ENCODE data around the gene SFMBT2. TPM values are rescaled to one million over a fixed set of nuclear protein-coding genes. Genes with fewer than 3 reads are reported as not detected.

The SFMBT2 gene
- total and polyA plus RNA-seq, 10 of the 15 experiments (the other 5 are each of a cell fraction or from before 2014, with no cell fraction given), result 2.8 to 29.6 (median 15.1) TPM

DNA sequence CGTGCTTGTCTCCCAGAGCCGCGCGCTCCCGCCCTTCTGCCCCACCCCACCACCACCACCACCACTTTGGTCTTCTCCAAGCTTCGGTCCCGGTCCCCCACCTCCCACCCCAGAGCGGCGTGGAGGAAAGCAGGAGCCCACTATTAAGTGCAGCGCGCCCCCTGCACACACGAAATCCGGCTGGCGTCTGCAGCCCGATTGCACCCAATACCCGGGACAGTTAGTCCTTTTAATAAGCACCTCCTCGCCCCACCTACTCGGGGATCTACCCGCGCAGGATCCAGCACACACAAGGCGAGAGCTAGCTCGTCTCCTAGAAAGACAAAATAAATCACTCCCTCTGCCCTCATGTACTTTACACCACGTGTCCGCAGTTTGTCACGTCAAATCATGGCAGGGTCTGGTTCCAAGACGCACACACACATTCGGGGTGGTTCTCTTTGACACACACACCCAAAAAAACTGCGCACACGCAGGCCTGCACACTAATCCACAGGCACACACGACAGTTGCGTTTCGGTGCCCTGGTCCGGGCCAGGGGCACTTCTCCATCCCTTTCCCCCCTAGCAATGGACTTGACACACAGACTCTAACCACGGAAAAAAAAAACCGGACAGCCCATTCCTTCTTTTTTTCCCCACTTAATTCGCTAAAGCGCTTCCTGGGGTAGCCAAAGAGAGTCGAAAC, 1.6 kb downstream of the SFMBT2 start (continued):
- TF ChIP-seq, protein P1, sequence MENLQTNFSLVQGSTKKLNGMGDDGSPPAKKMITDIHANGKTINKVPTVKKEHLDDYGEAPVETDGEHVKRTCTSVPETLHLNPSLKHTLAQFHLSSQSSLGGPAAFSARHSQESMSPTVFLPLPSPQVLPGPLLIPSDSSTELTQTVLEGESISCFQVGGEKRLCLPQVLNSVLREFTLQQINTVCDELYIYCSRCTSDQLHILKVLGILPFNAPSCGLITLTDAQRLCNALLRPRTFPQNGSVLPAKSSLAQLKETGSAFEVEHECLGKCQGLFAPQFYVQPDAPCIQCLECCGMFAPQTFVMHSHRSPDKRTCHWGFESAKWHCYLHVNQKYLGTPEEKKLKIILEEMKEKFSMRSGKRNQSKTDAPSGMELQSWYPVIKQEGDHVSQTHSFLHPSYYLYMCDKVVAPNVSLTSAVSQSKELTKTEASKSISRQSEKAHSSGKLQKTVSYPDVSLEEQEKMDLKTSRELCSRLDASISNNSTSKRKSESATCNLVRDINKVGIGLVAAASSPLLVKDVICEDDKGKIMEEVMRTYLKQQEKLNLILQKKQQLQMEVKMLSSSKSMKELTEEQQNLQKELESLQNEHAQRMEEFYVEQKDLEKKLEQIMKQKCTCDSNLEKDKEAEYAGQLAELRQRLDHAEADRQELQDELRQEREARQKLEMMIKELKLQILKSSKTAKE (IDR thresholded peaks at IDR 0.05; ENCODE audit: low read depth, poor library complexity, severe bottlenecking), result no peak
- TF ChIP-seq, protein P2, sequence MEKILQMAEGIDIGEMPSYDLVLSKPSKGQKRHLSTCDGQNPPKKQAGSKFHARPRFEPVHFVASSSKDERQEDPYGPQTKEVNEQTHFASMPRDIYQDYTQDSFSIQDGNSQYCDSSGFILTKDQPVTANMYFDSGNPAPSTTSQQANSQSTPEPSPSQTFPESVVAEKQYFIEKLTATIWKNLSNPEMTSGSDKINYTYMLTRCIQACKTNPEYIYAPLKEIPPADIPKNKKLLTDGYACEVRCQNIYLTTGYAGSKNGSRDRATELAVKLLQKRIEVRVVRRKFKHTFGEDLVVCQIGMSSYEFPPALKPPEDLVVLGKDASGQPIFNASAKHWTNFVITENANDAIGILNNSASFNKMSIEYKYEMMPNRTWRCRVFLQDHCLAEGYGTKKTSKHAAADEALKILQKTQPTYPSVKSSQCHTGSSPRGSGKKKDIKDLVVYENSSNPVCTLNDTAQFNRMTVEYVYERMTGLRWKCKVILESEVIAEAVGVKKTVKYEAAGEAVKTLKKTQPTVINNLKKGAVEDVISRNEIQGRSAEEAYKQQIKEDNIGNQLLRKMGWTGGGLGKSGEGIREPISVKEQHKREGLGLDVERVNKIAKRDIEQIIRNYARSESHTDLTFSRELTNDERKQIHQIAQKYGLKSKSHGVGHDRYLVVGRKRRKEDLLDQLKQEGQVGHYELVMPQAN (conservative IDR thresholded peaks at IDR 0.05), result peak; percentile 80
- TF ChIP-seq TCF3 (IDR thresholded peaks at IDR 0.05; ENCODE audit: borderline replicate concordance, insufficient read depth, low read depth, low read length), result no peak
- 0 out of 4 replicates have a peak, but pooled peaks of 1 of the 2 experiments have one; percentile 4 for TF ChIP-seq IKZF2 (IDR thresholded peaks at IDR 0.05)
- no peak for TF ChIP-seq CBX3 (IDR thresholded peaks at IDR 0.05; ENCODE audit: borderline replicate concordance, low read depth)
- TF ChIP-seq SP1 (IDR thresholded peaks at IDR 0.05; ENCODE audit: low read depth, low read length), result no peak
- TF ChIP-seq, protein P3, sequence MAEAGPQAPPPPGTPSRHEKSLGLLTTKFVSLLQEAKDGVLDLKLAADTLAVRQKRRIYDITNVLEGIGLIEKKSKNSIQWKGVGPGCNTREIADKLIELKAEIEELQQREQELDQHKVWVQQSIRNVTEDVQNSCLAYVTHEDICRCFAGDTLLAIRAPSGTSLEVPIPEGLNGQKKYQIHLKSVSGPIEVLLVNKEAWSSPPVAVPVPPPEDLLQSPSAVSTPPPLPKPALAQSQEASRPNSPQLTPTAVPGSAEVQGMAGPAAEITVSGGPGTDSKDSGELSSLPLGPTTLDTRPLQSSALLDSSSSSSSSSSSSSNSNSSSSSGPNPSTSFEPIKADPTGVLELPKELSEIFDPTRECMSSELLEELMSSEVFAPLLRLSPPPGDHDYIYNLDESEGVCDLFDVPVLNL (IDR thresholded peaks at IDR 0.05; ENCODE audit: low read depth, low read length), result 0 out of 2 replicates have a peak, but pooled peaks have one; percentile 23
- TF ChIP-seq IRF4 (IDR thresholded peaks at IDR 0.05; ENCODE audit: low read depth, low read length), result no peak
- TF ChIP-seq, protein P4, sequence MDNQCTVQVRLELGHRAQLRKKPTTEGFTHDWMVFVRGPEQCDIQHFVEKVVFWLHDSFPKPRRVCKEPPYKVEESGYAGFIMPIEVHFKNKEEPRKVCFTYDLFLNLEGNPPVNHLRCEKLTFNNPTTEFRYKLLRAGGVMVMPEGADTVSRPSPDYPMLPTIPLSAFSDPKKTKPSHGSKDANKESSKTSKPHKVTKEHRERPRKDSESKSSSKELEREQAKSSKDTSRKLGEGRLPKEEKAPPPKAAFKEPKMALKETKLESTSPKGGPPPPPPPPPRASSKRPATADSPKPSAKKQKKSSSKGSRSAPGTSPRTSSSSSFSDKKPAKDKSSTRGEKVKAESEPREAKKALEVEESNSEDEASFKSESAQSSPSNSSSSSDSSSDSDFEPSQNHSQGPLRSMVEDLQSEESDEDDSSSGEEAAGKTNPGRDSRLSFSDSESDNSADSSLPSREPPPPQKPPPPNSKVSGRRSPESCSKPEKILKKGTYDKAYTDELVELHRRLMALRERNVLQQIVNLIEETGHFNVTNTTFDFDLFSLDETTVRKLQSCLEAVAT (IDR thresholded peaks at IDR 0.05), result no peak
- no peak for TF ChIP-seq ZNF24 (IDR thresholded peaks at IDR 0.05)
- no peak for TF ChIP-seq ZSCAN29 (IDR thresholded peaks at IDR 0.05)
- TF ChIP-seq YBX1 (IDR thresholded peaks at IDR 0.05), result no peak
- no peak for TF ChIP-seq CBX5 (IDR thresholded peaks at IDR 0.05; ENCODE audit: low read depth)
- TF ChIP-seq RB1 (IDR thresholded peaks at IDR 0.05; ENCODE audit: borderline replicate concordance), result no peak
- no peak; the same call in 1 of the 2 replicates for TF ChIP-seq SMARCA5 (IDR thresholded peaks at IDR 0.05)
- TF ChIP-seq MYC (IDR thresholded peaks at IDR 0.05; ENCODE audit: insufficient read depth, insufficient read length, insufficient replicate concordance, low read length, severe bottlenecking), result no peak
- no peak for TF ChIP-seq YY1 (IDR thresholded peaks at IDR 0.05; ENCODE audit: low read depth, low read length)
- TF ChIP-seq RFX5 (IDR thresholded peaks at IDR 0.05; ENCODE audit: low read depth, low read length), result no peak
- TF ChIP-seq CBFB (IDR thresholded peaks at IDR 0.05; ENCODE audit: low read depth), result no peak
- TF ChIP-seq, protein P5, sequence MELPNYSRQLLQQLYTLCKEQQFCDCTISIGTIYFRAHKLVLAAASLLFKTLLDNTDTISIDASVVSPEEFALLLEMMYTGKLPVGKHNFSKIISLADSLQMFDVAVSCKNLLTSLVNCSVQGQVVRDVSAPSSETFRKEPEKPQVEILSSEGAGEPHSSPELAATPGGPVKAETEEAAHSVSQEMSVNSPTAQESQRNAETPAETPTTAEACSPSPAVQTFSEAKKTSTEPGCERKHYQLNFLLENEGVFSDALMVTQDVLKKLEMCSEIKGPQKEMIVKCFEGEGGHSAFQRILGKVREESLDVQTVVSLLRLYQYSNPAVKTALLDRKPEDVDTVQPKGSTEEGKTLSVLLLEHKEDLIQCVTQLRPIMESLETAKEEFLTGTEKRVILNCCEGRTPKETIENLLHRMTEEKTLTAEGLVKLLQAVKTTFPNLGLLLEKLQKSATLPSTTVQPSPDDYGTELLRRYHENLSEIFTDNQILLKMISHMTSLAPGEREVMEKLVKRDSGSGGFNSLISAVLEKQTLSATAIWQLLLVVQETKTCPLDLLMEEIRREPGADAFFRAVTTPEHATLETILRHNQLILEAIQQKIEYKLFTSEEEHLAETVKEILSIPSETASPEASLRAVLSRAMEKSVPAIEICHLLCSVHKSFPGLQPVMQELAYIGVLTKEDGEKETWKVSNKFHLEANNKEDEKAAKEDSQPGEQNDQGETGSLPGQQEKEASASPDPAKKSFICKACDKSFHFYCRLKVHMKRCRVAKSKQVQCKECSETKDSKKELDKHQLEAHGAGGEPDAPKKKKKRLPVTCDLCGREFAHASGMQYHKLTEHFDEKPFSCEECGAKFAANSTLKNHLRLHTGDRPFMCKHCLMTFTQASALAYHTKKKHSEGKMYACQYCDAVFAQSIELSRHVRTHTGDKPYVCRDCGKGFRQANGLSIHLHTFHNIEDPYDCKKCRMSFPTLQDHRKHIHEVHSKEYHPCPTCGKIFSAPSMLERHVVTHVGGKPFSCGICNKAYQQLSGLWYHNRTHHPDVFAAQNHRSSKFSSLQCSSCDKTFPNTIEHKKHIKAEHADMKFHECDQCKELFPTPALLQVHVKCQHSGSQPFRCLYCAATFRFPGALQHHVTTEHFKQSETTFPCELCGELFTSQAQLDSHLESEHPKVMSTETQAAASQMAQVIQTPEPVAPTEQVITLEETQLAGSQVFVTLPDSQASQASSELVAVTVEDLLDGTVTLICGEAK (IDR thresholded peaks at IDR 0.05; ENCODE audit: borderline replicate concordance), result no peak
